ENCODE measurements around the gene PTPN11.

GRCh38 chr12:112439769-112440168 lies 21.0 kb downstream of the PTPN11 start:
- TF ChIP-seq, protein P1, sequence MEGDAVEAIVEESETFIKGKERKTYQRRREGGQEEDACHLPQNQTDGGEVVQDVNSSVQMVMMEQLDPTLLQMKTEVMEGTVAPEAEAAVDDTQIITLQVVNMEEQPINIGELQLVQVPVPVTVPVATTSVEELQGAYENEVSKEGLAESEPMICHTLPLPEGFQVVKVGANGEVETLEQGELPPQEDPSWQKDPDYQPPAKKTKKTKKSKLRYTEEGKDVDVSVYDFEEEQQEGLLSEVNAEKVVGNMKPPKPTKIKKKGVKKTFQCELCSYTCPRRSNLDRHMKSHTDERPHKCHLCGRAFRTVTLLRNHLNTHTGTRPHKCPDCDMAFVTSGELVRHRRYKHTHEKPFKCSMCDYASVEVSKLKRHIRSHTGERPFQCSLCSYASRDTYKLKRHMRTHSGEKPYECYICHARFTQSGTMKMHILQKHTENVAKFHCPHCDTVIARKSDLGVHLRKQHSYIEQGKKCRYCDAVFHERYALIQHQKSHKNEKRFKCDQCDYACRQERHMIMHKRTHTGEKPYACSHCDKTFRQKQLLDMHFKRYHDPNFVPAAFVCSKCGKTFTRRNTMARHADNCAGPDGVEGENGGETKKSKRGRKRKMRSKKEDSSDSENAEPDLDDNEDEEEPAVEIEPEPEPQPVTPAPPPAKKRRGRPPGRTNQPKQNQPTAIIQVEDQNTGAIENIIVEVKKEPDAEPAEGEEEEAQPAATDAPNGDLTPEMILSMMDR (IDR thresholded peaks at IDR 0.05; ENCODE audit: poor library complexity, severe bottlenecking) = no peak
- TF ChIP-seq SMC3 (conservative IDR thresholded peaks at IDR 0.05; ENCODE audit: poor library complexity) = no peak
- no peak for TF ChIP-seq POLR2AphosphoS5 (IDR thresholded peaks at IDR 0.05)
- TF ChIP-seq EZH2 (IDR thresholded peaks at IDR 0.05; ENCODE audit: borderline replicate concordance, insufficient read depth, low read length, poor library complexity, severe bottlenecking) = no peak
- TF ChIP-seq, protein P2, sequence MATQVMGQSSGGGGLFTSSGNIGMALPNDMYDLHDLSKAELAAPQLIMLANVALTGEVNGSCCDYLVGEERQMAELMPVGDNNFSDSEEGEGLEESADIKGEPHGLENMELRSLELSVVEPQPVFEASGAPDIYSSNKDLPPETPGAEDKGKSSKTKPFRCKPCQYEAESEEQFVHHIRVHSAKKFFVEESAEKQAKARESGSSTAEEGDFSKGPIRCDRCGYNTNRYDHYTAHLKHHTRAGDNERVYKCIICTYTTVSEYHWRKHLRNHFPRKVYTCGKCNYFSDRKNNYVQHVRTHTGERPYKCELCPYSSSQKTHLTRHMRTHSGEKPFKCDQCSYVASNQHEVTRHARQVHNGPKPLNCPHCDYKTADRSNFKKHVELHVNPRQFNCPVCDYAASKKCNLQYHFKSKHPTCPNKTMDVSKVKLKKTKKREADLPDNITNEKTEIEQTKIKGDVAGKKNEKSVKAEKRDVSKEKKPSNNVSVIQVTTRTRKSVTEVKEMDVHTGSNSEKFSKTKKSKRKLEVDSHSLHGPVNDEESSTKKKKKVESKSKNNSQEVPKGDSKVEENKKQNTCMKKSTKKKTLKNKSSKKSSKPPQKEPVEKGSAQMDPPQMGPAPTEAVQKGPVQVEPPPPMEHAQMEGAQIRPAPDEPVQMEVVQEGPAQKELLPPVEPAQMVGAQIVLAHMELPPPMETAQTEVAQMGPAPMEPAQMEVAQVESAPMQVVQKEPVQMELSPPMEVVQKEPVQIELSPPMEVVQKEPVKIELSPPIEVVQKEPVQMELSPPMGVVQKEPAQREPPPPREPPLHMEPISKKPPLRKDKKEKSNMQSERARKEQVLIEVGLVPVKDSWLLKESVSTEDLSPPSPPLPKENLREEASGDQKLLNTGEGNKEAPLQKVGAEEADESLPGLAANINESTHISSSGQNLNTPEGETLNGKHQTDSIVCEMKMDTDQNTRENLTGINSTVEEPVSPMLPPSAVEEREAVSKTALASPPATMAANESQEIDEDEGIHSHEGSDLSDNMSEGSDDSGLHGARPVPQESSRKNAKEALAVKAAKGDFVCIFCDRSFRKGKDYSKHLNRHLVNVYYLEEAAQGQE (IDR thresholded peaks at IDR 0.05; ENCODE audit: borderline replicate concordance) = no peak
- TF ChIP-seq EP300 (conservative IDR thresholded peaks at IDR 0.05; ENCODE audit: poor library complexity, severe bottlenecking) = no peak
- TF ChIP-seq RAD21 (conservative IDR thresholded peaks at IDR 0.05) = no peak
- no peak for TF ChIP-seq TAF1 (IDR thresholded peaks at IDR 0.05; ENCODE audit: low read depth)
- no peak for TF ChIP-seq MXI1 (conservative IDR thresholded peaks at IDR 0.05; ENCODE audit: poor library complexity, severe bottlenecking)
